Activated CD4-positive, alpha-beta T cell treated with anti-CD3 and anti-CD28 coated beads, Interleukin-2, amount 10 ng/mL, durations not matched to agents 7 days and 5 days (primary cell): Measurements from ENCODE around the gene BMPER. TPM values are rescaled to one million over a fixed set of nuclear protein-coding genes. Genes with fewer than 3 reads are reported as not detected.

Experiments
- CTCF ChIA-PET: fragments of 350-600 bp; sonication (Branson Sonifier 250); formaldehyde crosslinking; loops from one replicate; lab custom pipeline; 2021; ENCODE audit warnings: antibody characterized with exemption; lab: Charles Lee
- POLR2A ChIA-PET: fragments of 350-600 bp; sonication (Branson Sonifier 250); formaldehyde crosslinking; loops from one replicate; lab custom pipeline; 2021; ENCODE audit warnings: antibody characterized with exemption; lab: Charles Lee
- DNase-seq: peaks from one replicate; pipeline ENCODE4 v3.0.0-alpha.2; 2020
- H3K27ac Mint-ChIP-seq: one replicate; pipeline ENCODE4 v1.8.0; 2021; ENCODE audit warnings: mild to moderate bottlenecking, moderate library complexity, mixed read lengths
- H3K27me3 Mint-ChIP-seq: one replicate; pipeline ENCODE4 v1.8.0; 2021; ENCODE audit warnings: mixed read lengths
- H3K36me3 Mint-ChIP-seq: one replicate; pipeline ENCODE4 v1.8.0; 2021; ENCODE audit warnings: low read depth, mixed read lengths
- H3K4me1 Mint-ChIP-seq: one replicate; pipeline ENCODE4 v1.8.0; 2021; ENCODE audit warnings: mixed read lengths
- H3K4me3 Mint-ChIP-seq: one replicate; pipeline ENCODE4 v1.8.0; 2021; ENCODE audit warnings: mild to moderate bottlenecking, moderate library complexity, mixed read lengths
- H3K9me3 Mint-ChIP-seq: one replicate; pipeline ENCODE4 v1.8.0; 2021; ENCODE audit warnings: mixed read lengths
- total RNA-seq, 2 experiments: library from RNA; stranded (reverse); gene quantifications; one replicate each; pipeline ENCODE4 v1.2.3, GENCODE V29; 2021

BMPER gene
- total RNA-seq, 2 experiments from 2014 or later: not detected

DNA sequence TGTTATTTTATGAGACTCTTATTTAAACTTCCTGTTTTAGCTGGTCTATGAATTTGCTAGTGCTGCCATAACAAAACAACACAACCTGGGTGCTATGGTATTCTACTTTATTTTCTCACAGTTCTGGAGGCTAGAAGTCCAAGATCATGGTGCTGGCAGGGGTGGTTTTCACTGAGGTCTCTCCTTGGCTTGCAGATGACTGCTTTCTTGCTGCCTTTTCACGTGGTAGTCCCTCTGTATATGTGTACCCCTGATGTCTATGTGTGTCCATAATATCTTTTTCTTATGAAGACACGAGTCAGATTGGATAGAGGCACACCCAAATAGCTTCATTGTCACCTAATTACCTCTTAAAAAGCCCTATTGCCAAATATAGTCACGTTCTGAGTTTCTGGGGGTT, 270.5 kb downstream of the BMPER start:
- ChIA-PET POLR2A (no interaction called here), CTCF (no interaction called here)
- peaks cover 4% of the 10 kb centered on the region for H3K9me3 Mint-ChIP-seq
- DNase-seq: no peak
- no peaks in the 10 kb centered on the region for H3K36me3 Mint-ChIP-seq
- no peaks in the 10 kb centered on the region for H3K4me1 Mint-ChIP-seq
- H3K27ac Mint-ChIP-seq: no peak overlapping the region
- H3K4me3 Mint-ChIP-seq: no peak overlapping the region
- H3K27me3 Mint-ChIP-seq: no peaks in the 10 kb centered on the region

GRCh38 chr7:34177476-34177875, 272.1 kb downstream of the BMPER start:
- no peak for DNase-seq
- H3K9me3 Mint-ChIP-seq: peaks cover 4% of the 10 kb centered on the region
- no peaks in the 10 kb centered on the region for H3K4me1 Mint-ChIP-seq
- H3K27me3 Mint-ChIP-seq: no peaks in the 10 kb centered on the region
- CTCF ChIA-PET: no interaction called here
- H3K36me3 Mint-ChIP-seq: no peaks in the 10 kb centered on the region
- no peak overlapping the region for H3K27ac Mint-ChIP-seq
- POLR2A ChIA-PET: no interaction called here
- no peak overlapping the region for H3K4me3 Mint-ChIP-seq

DNA sequence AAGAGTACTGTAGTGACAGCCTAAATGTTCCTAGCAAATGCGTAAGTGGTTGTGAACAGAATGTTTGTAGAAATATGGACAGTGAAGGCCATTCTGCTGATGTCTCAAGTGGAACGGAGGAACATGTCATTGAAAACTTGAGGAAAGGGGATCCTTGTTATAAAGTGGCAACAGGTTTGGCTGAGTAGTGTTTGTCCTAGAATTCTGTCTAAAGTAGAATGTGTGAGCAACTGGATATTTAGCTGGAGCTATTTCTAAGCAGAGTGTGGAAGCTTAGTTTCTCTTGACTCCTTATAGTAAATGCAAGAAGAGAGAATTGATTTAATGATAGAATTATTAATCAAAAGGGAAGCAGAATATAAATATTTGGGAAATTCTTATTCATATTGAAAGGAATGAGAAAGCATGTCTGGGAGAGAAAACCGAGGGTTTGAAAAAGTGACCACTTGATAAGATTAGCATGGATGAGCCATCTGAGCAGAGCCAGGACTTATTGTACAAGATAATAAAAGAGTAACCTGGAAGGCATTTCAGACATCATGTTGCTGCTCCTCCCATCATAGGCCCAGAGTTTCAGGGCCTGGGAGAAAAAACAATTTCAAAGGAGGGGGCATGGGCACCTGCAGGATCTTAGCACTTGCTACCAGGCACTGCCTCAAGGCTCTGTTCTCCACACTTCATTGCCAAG, 276.1 kb downstream of the BMPER start:
- H3K27ac Mint-ChIP-seq: no peak overlapping the region
- H3K4me1 Mint-ChIP-seq: no peaks in the 10 kb centered on the region
- H3K27me3 Mint-ChIP-seq: no peaks in the 10 kb centered on the region
- H3K9me3 Mint-ChIP-seq: peaks cover 2% of the 10 kb centered on the region
- CTCF ChIA-PET: no interaction called here
- no peak for DNase-seq
- POLR2A ChIA-PET: no interaction called here
- H3K4me3 Mint-ChIP-seq: no peak overlapping the region
- no peaks in the 10 kb centered on the region for H3K36me3 Mint-ChIP-seq

- POLR2A ChIA-PET: no interaction called here
- H3K27ac Mint-ChIP-seq: no peak overlapping the region
- H3K36me3 Mint-ChIP-seq: no peaks in the 10 kb centered on the region
- CTCF ChIA-PET: no interaction called here
- H3K9me3 Mint-ChIP-seq: peaks cover 2% of the 10 kb centered on the region
- no peak overlapping the region for H3K4me3 Mint-ChIP-seq
- H3K27me3 Mint-ChIP-seq: no peaks in the 10 kb centered on the region
- H3K4me1 Mint-ChIP-seq: no peaks in the 10 kb centered on the region
- no peak for DNase-seq
These were observed 279.1 kb downstream of the BMPER start for GRCh38 chr7:34184466-34184865.

- DNase-seq: no peak
- H3K4me3 Mint-ChIP-seq: no peak overlapping the region
- H3K27ac Mint-ChIP-seq: no peak overlapping the region
- CTCF ChIA-PET: no interaction called here
- H3K9me3 Mint-ChIP-seq: peaks cover 2% of the 10 kb centered on the region
- H3K36me3 Mint-ChIP-seq: no peaks in the 10 kb centered on the region
- H3K4me1 Mint-ChIP-seq: no peaks in the 10 kb centered on the region
- POLR2A ChIA-PET: no interaction called here
- H3K27me3 Mint-ChIP-seq: no peaks in the 10 kb centered on the region
These were observed 282.5 kb downstream of the BMPER start for GRCh38 chr7:34187798-34188307.

GRCh38 chr7:34189031-34189430, 283.7 kb downstream of the BMPER start:
- no peaks in the 10 kb centered on the region for H3K4me1 Mint-ChIP-seq
- no peaks in the 10 kb centered on the region for H3K27me3 Mint-ChIP-seq
- DNase-seq: no peak
- no peaks in the 10 kb centered on the region for H3K9me3 Mint-ChIP-seq
- H3K27ac Mint-ChIP-seq: no peak overlapping the region
- H3K36me3 Mint-ChIP-seq: no peaks in the 10 kb centered on the region
- CTCF ChIA-PET: no interaction called here
- POLR2A ChIA-PET: no interaction called here
- H3K4me3 Mint-ChIP-seq: no peak overlapping the region

DNA sequence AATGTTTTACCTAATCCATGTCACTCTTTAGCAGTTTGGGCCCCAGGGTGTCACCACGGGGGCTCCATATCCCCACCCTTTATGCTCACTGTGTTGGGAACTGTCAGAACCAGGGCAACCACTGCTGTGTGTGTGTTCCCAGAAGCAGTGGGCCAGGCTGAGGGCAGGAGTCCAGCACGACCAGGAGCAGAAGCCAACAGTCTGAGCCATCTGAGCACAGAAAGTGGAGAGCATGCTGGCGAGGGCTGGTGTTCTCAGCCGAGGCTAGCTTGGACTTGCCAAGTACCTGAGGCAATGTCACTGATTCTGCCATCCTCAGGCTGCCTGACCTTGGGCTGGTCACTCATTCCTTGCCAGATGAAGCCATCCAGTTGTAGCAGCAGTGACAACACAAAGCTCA, 285.0 kb downstream of the BMPER start:
- POLR2A ChIA-PET: no interaction called here
- no peaks in the 10 kb centered on the region for H3K27me3 Mint-ChIP-seq
- H3K27ac Mint-ChIP-seq: no peak overlapping the region
- H3K36me3 Mint-ChIP-seq: no peaks in the 10 kb centered on the region
- no peak for DNase-seq
- no peaks in the 10 kb centered on the region for H3K9me3 Mint-ChIP-seq
- no peaks in the 10 kb centered on the region for H3K4me1 Mint-ChIP-seq
- H3K4me3 Mint-ChIP-seq: no peak overlapping the region
- CTCF ChIA-PET: no interaction called here

DNA sequence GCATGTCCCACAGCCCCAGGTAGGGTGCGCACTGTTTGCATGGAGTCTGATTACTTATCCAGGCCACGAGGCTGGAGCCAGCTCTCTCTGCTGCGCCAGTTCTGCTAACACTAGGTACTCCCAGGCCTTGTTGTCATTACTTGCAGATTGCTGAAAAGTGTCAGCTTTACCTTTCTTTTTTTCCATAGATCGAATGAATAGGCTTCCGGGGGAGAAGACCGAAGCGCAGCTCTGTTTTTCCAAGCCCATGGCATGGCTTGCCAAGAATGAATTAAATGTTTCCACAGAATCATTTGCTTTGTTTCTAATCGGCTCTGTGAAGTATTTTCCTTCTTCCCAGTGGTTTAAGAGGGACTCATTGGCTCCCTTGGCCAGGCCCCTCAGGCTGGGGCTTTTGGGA, 285.8 kb downstream of the BMPER start:
- ChIA-PET POLR2A (no interaction called here), CTCF (no interaction called here)
- Mint-ChIP-seq H3K27ac (no peak overlapping the region), H3K4me3 (no peak overlapping the region), H3K27me3 (no peaks in the 10 kb centered on the region), H3K4me1 (no peaks in the 10 kb centered on the region), H3K9me3 (no peaks in the 10 kb centered on the region), H3K36me3 (no peaks in the 10 kb centered on the region)
- DNase-seq: no peak

DNA sequence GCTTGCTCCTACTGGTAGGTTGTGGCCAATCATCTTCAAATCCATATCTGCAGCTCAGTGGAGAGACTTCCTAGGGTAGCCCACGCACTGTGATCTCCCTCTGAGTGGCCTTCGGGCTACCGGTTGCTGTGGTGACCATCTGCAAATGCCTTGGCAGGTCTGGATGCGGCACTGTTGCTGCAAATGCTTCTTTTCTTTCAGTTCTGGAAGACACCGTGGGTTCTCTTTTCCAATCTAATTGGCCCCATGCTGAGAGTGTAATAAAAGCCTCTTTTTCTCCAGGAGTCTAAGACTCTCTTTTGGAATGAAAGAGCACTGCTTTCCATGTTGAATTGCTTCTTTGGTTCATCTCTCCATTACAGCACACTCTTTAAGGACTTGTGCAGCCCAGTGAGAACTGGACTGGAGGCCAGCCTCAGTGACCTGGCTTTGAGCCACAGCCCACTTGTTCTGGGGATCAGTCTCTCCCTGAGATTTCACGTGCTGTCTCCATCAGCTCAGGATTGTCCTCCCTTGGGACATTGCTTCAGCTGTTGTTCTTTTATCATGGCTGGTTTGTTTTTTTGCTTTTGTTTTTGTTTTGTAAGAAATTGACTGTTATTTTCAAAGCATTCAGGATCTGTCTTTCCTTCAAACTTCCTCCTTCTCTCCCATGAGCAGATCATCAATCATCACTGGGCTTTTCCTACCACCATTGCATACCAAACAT, 286.6 kb downstream of the BMPER start:
- ChIA-PET CTCF (no interaction called here), POLR2A (no interaction called here)
- H3K27me3 Mint-ChIP-seq: no peaks in the 10 kb centered on the region
- H3K4me3 Mint-ChIP-seq: no peak overlapping the region
- no peak for DNase-seq
- no peaks in the 10 kb centered on the region for H3K4me1 Mint-ChIP-seq
- H3K9me3 Mint-ChIP-seq: no peaks in the 10 kb centered on the region
- no peak overlapping the region for H3K27ac Mint-ChIP-seq
- H3K36me3 Mint-ChIP-seq: no peaks in the 10 kb centered on the region

GRCh38 chr7:34192906-34193305, 287.6 kb downstream of the BMPER start:
- Mint-ChIP-seq H3K27ac (no peak overlapping the region), H3K36me3 (no peaks in the 10 kb centered on the region), H3K4me1 (no peaks in the 10 kb centered on the region), H3K27me3 (no peaks in the 10 kb centered on the region), H3K4me3 (no peak overlapping the region), H3K9me3 (no peaks in the 10 kb centered on the region)
- DNase-seq: no peak
- CTCF ChIA-PET: no interaction called here
- POLR2A ChIA-PET: no interaction called here

- no peak for DNase-seq
- H3K27me3 Mint-ChIP-seq: no peaks in the 10 kb centered on the region
- H3K9me3 Mint-ChIP-seq: no peaks in the 10 kb centered on the region
- no peak overlapping the region for H3K4me3 Mint-ChIP-seq
- H3K4me1 Mint-ChIP-seq: no peaks in the 10 kb centered on the region
- ChIA-PET CTCF (no interaction called here), POLR2A (no interaction called here)
- H3K27ac Mint-ChIP-seq: no peak overlapping the region
- H3K36me3 Mint-ChIP-seq: no peaks in the 10 kb centered on the region
These were observed 292.9 kb downstream of the BMPER start for GRCh38 chr7:34198231-34198641.
